Medulla oblongata (tissue), 1 donor: ENCODE measurements around the gene RAMP1.

Source experiments
- DNase-seq: peaks from one replicate; pipeline ENCODE4 v3.0.0-alpha.2; 2015; ENCODE audit errors: extremely low spot score

The RAMP1 gene

GRCh38 chr2:237895544-237896506, 36.4 kb downstream of the RAMP1 start:
- DNase-seq, result peak; percentile 76

DNA sequence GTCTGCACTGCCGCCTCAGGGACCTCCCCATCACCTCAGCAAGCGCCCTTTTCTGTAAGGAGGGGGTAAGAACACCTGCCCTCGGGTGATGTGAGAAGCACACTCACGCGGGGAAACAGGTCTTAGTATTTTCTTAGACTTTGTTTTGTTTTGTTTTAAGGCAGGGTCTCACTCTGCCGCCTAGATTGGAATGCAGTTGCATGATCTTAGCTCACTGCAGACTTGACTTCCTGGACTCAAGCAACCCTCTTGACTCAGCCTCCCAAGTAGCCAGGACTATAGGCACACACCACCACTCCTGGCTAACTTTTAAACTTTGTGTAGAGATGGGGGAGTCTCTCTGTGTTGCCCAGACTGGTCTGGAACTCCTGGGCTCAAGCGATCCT, 37.1 kb downstream of the RAMP1 start:
- no peak for DNase-seq

- DNase-seq, result no peak
Observed at GRCh38 chr2:237896956-237897355, 37.5 kb downstream of the RAMP1 start.

DNA sequence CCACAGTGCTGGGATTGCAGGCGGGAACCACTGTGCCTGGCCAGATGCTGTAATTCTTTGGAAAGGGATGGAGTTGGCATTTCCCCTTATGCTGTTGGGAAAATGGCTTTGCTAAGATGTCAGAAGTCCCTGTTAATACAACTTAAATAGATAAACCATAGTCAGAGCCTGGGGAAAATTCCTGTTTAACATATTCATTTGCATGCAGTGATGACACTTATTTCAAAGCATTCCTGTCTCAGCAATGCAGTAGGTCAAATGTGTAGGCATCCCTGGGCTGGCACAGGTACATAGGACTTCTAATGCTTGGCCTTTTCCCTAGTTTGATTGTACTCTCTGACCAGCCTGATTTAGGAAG, 38.6 kb downstream of the RAMP1 start:
- no peak for DNase-seq

- no peak for DNase-seq
Observed at GRCh38 chr2:237900891-237901831, 41.7 kb downstream of the RAMP1 start.

DNA sequence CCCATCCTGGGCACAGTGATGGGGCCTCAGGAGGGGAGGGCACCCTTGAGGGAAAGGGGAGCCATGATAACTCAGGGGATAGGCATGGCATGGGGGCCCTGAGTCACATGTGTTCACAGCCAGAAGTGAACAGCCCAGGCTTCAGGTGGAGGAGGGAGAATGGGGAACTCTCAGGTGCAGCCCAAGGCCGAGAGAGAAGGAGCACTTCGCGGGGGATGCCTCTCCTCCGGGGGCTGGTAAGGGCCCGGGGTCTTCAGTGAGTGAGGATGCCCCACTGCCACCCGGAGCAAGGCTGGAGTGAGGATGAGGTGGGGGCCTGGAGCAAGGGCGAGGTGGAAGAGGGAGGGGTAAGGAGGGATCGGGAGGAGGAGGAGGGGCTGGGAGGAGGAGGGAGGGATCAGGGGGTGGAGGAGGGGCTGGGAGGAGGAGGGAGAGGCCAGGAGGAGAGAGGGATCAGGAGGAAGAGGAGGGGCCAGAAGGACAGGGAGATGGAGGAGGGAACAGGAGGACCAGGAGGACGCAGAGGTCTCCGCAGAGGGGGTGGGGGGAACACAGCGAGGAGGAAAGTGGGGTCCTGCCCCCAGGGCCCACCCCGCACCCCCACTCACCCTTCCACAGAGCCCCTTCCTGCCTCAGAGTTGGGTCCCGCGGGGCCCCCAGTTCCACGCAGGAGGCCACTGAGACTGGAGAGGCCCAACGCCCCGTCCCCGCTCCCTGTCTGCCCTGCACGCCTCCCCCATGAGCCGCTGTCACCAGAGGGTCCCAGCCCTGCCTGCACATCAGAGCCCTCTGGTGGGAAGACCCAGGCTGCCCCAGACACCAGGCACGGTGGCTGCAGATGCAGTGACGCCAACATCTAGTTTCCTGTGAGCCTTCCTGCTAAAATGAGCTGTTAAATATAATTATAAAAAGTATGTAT, 42.8 kb downstream of the RAMP1 start:
- DNase-seq, result no peak

GRCh38 chr2:237904831-237905599, 45.6 kb downstream of the RAMP1 start:
- peak; percentile 77 for DNase-seq

DNA sequence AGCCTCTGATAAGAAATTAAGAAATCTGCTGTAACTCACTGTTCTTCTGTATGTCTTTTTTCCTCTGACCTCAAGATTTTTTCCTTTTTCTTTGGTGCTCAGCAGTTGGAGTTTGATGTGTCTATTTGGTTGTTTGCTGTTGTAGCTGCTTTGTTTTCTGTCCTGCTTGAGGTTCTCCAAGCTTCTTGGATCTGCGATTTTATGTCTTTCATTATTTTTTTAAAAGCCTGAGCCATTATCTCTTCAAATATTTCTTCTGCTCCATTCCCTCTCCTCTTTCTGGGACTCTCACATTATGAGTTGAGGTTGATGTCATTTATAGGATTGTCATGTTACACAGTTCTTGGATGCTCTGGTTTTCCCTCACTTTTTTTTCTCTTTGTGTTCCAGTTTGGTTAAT, 47.7 kb downstream of the RAMP1 start:
- DNase-seq, result no peak

DNA sequence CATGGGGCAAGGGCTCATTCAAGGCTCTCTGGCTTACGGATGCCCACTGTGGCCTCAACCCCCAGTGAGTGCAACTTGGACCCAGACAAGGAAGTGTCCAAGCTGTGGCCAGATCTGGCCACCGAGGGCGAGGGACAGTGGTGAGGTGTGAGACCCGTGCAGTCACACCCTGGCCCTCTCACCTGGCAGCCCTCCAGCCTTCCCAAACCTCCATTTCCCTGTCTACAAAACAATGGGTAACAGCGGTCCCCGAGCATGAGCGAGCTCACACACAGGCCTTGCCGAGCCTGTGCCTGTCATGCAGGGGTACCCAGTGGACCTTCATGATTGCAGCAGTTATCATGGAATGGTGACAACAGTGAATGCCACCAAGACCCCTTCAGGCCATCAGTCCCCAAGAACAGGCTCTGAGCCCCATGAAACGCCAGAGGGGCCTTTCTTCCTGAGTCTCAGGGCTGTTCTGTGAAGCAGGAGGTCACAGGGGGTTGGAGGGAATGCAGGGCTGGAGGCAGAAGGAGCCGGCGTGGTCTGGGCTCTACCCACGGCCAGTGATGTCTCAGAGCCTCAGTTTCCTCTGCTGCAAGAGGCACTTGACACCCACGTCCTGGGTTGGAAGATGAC, 49.8 kb downstream of the RAMP1 start:
- DNase-seq, result no peak

GRCh38 chr2:237909801-237910475, 50.5 kb downstream of the RAMP1 start:
- no peak for DNase-seq

- no peak for DNase-seq
Observed at GRCh38 chr2:237910576-237911362, 51.3 kb downstream of the RAMP1 start.

DNA sequence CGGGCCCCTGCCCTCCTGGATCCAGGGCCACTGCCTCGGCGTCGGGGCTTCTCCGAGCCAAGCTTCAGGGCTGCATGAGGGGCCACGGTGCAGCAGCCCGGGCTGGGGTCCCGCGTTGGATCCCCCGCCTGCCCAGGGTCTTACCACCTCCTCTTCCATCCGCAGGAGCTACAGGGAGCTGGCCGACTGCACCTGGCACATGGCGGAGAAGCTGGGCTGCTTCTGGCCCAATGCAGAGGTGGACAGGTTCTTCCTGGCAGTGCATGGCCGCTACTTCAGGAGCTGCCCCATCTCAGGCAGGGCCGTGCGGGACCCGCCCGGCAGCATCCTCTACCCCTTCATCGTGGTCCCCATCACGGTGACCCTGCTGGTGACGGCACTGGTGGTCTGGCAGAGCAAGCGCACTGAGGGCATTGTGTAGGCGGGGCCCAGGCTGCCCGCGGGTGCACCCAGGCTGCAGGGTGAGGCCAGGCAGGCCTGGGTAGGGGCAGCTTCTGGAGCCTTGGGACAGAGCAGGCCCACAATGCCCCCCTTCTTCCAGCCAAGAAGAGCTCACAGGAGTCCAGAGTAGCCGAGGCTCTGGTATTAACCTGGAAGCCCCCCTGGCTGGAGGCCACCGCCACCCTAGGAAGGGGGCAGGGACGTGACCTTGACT, 52.1 kb downstream of the RAMP1 start:
- DNase-seq, result no peak

DNA sequence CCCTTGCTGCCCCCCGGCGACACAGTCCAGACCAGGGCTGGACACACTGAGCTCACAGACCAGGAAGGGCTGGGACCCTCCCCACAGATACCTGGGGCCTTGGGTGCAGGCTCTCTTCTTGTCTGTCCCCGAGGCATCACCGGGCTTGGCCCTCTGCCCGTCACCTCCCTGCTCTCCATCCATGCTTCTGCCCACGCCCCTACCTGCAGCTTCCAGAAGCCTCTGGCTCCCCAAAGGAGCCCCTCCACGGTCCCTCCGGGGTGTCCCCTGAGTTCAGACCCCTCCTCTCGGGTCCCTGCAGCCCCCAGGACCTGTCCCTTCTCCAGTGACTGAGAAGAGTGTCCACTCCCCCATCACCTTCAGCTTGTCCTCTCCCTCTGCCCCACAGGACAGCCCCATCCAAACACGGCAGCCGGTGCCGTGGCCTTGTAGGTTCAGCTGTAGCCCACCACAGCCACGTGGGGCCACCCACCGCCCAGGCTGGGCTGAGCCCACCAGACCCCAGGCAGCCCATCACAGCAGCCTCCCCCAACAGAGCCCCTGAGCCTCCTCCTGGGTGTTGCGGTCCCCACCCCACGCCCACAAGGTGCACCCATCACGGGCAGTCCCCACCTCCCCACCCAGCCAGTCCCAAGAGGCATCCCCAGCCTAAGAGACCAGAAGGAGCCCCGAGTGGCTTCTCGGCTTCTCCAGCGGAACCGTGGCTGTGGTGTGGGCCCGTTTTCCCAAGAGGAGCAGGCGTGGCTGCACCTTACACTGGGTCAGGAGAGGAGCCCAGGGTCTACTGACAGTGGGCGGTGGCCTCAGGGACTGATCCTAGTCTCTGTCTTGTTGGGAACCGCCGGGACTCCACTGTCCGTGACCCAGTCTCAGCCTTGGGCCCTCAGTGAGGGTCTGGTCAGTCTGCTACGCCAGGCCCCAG, 53.1 kb downstream of the RAMP1 start:
- no peak for DNase-seq

GRCh38 chr2:237913193-237913917, 53.9 kb downstream of the RAMP1 start:
- no peak for DNase-seq

GRCh38 chr2:237915576-237915975, 56.2 kb downstream of the RAMP1 start:
- DNase-seq, result no peak

- DNase-seq, result no peak
Observed at GRCh38 chr2:237916296-237916695, 56.9 kb downstream of the RAMP1 start.
